GM08714 (cell line): ENCODE data around the gene CYTH4.

Experiments
- H3K4me3 ChIP-seq: fragments of 200-500 bp; sonication (Bioruptor generic); 2 replicates; pipeline ENCODE4 v1.5.1; 2014; ENCODE audit warnings: mild to moderate bottlenecking, low read length, inconsistent platforms
- ZNF274 ChIP-seq: IDR thresholded peaks from 2 replicates; pipeline ENCODE4 v1.6.1; 2012; ENCODE audit warnings: mild to moderate bottlenecking, low read depth, low read length

Gene CYTH4

DNA sequence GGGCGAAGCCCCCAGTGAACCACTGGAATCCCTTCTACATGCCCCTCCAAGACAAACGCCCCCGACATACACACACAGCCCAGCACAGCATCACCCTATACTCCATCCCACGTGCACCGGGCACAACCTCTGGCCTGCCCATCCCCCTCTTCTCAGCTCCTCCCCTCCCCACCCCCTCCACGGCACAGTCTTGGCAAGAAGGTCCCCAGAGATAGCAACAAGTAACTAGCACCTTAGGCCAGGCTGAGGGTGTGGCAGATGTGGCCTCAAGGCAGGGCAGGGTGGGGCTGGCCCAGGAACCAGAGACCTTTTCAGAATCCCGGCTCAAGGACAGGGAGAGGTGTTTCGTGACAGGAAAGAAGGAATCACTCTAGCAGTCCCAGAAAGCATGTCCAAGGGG, 54.3 kb downstream of the CYTH4 start:
- no peak overlapping the region for H3K4me3 ChIP-seq
- no peak for TF ChIP-seq ZNF274

DNA sequence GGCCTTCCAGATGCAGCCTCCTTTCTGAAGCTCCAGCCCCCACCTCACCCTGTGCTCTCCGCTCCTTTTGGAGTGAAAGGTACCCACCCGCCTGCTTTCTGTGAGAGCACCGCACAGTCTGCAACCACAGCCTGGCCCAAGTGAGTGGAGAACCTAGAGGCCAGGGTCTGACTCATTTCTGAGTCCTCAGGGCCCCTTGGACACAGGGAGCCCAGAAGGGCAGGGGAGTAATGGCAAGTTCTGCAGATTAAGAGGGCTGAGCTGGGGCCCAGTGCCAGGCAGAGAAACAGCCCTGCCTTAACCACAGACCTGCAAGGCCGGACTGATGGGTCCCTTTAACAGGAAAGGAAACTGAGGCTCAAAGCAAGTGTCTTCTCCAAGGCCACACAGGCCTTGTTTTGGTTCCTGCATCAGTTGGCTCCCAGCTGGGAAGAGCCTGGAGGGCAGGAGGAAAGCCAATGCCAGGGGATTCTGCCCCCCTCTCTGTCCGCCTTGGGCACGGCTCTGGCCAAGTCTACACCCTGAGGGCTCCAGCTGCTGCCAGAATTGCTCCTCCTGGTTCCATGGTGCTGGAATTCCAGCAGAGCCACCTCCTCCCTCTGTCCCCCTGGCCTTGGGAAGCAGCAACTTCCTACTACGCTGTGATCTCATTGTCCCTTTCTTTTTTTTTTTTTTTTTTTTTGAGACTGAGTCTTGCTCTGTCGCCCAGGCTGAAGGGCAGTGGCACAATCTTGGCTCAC, 55.1 kb downstream of the CYTH4 start:
- H3K4me3 ChIP-seq, result no peak overlapping the region

DNA sequence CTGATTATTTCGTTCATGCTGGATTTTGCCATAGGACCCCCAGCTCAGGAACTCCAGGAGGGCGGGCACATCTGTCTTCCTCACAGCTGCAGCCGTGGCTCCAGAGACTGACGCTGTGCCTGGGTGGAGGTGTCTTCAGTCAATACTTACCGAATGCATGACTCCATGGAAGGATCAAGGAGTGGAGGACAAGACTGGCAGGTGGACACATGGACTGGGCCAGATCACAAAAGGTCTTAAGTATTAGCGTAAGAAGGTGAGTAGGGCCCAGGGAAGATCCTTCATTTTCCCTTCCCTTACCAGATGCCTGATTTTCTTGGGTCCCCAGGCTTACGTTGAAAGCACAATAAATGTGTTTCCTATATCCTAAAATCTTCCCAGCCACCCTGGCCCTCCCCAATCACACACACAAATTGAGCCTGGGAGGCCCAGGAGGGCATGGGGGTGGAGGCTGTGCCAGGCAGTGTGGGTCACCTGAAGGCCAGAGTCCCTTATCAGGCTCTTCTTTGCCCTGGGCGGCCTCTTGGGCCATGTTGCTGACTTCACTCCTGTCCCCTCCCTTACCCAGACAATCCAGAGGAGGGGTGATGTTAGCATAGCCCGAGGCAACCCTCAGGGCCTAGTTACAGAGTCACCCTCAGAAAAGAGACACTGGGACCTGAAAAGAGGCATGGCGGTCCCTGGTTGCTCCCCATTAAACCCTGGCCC, 56.4 kb downstream of the CYTH4 start:
- no peak overlapping the region for H3K4me3 ChIP-seq
- TF ChIP-seq ZNF274, result no peak

More for the DNA sequence above, 55.1 kb downstream of the CYTH4 start:
- TF ChIP-seq ZNF274, result no peak

DNA sequence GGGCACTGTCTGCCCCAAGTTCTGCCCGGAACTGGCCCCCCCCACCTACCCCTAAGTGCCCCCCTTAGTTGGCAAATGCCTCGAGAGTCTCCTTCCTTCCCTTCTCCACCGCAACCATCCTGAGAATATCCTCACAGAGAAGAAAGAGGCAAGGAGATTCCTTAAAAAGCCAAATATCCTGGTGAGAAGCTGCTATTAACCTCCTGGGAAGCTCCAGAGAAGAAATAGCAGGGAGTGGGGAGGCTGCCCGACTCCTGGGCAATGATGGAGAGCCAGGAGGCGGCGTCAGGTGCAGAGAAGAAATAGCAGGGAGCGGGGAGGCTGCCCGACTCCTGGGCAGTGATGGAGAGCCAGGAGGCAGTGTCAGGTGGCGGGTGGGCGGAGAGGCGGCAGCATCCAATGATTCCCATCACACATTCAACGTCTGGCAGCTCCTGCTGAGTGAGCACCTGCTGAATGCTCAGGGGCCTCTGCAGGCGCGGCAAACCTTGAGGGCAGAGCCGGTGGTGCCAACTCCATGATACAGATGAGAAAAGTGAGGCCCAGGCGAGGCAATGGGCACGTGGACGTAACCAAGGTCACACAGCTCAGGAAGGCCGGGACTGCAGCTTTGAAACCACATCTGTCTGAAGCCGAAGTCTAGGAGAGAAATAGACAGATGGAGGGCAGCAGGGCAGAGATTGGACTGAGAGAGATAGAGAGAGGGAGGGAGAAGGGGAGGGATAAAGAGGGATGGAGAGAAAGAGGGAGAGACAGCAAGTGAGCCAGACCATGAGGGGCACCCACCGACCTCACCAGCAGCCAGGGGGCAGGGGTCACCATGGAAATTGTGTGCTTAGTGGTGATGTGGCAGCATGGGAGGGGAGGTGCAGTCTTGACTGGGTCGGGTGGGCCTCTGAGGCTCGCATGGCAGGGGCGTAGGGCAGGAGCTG, 58.3 kb downstream of the CYTH4 start:
- no peak overlapping the region for H3K4me3 ChIP-seq
- TF ChIP-seq ZNF274, result no peak

DNA sequence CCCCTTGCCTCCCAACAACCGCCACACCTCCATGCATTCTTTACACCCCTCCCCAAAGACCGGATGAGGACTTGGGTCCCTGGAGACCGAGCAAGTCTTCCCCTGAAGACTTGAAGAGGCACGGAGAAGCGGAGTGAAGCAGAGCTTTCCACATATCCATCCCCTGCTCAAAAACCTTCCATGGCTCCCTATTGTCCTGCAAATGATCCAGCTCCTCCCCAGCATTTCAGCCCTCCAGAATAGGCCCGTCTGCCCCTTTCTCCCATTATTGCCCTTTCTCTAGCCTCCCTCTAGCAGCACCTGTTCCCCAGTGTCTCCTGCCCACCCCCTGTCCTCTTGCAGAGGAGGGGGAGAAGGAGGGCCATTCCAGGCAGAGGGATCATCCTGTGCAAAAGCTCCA, 59.8 kb downstream of the CYTH4 start:
- H3K4me3 ChIP-seq, result no peak overlapping the region
- TF ChIP-seq ZNF274, result no peak

DNA sequence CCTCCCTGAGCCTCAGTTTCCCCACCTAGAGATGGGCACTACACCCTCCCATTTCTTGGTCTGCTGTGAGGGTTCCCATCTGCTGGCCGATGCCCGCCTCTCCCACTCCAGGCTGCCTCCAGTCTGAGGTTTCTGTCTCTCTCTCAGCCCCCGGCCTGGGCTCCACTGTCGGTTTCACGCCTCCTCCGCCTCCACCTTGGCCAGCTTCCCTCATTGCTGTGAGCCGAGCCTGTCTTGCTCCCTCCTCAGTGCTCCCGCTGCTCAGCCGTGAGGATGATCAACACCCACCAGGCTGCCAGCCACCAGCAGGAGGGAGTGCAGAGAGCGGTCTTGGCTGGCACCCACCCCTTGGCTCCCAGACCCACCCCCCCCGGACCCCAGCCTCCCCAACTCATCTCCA, 61.0 kb downstream of the CYTH4 start:
- no peak for TF ChIP-seq ZNF274
- H3K4me3 ChIP-seq, result no peak overlapping the region

DNA sequence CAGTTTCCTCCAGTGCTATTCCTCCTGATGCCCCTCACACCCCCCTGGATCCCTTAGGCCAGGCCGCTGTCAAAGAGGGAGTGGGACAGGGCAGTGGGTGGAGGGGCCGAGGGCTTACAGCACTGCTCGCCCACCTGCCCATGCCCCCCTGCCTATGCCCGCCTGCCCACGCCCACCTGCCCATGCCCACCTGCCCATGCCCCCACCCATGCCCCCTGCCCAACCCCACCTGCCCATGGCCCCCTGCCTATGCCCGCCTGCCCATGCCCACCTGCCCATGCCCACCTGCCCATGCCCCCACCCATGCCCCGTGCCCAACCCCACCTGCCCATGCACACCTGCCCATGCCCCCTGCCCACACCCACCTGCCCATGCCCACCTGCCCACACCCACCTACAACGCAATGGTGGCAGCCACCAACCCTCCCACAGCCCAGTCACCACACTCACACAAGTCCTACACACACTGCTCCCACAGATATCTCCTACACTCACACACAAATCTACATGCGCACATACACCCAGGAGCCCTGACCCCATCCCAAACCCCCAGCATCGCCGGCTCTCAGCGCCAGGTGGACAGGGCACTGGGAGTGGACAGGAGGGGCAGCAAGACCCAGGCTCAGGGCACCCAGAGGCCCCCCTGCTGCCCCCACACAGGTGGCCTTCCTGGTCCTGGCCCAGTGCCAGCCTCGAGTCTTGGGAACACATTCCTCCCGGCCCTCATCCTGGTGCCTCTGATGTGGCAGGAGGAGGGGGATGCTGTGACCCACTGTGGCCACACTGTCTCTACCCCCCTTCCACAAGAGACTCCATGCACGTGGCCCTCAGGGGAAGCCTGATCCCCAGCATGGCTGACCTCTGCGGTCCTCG, 61.8 kb downstream of the CYTH4 start:
- H3K4me3 ChIP-seq, result no peak overlapping the region
- no peak for TF ChIP-seq ZNF274

DNA sequence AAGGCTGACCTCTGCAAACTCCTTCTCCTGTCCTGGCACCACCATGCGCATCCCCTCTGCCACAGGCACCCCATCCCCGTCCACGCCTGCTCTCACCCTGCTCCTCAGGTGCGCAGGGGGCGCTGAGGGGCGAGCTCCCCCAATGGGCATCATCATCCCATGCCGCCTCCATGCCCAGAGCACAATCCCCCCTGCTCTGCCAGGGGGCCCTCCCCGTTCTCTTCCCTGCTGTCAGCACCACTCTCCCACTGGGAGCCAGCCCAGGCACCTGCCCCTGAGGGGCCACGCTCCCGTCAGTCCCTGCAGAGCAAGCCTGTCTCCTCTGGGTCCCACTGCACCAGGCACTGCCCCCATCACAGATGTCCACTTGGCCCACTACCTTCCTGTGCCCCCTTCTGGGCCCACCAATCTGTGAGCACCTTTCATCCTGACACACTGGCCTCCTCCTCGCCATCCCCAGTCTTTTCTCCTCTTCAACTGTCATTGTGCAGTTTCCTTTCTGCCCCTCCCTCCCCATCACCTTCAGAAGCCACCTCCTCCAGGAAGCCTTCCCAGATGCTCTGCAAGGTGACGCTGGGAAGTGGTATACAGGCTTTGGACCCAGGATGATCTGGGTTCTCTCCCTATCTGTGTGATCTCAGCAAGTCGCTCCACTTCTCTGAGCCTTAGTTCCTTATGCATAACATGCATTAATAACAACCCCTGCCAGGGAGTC, 62.6 kb downstream of the CYTH4 start:
- H3K4me3 ChIP-seq, result no peak overlapping the region
- no peak for TF ChIP-seq ZNF274

DNA sequence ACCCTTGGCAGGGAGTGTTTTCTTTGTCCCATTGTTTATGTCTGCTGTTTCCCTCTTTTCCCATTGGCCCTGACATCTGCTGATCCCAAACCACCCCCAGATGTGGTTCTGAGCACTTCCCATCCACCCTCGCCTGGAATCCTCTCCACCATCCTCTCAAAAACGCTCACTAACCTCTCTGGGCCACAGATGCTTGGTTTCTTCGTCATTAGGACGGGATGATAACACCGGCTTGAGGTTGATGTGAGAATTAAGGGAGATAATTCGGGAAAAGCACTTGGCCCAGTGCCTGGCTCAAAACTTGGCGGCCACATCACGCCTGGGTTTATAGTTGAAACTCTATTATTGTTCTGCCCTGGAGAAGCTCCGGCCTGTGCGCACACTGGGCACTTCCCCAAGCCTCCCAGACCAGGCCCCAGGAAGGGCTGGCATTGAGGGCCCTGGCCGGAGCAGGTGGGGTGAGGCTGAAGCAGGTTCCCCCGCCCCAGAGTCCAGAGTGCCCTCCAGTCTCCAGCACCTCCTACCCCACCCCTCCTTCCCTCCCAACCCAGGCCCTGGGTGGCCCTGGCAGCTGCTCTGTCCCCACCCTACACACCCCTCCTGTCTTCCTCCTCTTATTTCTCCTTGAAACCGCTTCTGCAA, 63.7 kb downstream of the CYTH4 start:
- no peak overlapping the region for H3K4me3 ChIP-seq
- no peak for TF ChIP-seq ZNF274

DNA sequence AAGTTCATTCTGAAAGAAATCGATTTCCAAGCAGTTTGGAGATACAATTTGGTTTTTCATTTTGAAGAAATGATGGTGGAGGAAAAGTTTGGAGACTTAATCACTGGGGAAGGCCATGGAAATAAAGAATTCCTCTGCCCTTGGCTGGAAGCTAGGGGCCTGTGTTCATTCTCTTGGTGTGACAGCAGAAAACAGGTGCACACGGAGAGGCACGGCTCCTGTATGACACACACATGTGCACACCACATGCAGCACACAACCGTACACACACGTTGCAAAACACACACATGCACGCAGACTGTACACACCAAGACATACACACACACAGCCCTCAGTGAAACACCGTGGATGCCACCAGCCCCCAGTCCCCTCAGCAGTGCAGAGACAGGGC, 64.2 kb downstream of the CYTH4 start:
- no peak for TF ChIP-seq ZNF274
- H3K4me3 ChIP-seq, result no peak overlapping the region

DNA sequence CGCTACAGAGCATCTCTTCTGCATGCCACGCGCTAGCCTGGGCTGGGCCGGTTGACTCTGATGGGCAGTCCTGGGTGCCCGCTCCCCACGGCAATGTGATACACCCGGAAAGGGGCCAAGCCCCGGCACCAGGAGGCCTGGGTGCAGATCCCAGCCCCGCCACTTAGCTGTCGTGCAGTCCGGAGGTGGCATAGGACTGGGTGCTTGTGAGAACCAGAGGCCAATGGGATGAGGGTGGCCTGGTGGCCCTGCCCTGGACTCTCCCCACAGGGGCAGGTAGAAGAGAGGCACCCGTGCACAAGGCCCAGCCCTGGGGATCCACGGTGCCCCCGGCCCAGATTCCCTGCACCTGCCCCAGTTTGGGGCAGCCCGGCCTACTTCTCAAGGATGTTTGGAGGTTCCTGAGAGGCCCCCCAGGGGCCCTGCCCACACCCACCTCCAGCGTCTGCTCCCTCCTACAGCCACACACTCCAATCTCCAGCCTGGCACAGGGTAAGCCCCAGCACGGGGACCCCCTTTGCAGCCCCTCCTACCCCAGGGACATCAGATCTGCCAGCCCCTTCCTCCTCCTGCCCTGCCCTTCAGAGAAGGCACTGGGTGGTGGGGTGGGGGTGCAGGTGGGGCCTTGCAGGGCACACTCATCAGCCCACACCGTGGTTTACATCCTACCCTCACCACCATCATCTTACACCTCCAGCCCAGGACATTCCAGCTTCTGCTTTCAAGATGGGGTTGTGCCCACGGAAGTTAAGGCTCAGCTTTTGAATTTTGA, 66.9 kb downstream of the CYTH4 start:
- no peak overlapping the region for H3K4me3 ChIP-seq
- no peak for TF ChIP-seq ZNF274

DNA sequence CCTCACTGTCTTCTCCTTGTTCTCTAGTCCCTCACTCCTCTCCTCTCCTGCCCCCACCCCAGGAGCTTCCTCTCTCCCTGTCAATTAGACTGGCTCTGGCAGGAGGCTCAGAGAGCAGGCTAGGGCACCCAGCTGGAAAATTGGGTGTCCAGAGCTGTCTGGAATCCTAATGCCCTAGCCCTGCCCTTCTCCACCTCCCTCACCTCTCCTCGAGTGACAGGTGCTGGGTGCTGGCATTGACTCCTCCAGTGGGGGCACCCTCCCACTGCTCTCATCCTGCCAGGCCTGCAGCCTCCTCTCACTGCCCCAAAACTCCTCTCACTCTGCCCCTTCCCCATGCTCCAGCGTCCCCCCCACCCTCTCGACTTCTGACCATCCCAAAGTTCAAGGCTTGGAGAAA, 68.9 kb downstream of the CYTH4 start:
- H3K4me3 ChIP-seq, result no peak overlapping the region
- no peak for TF ChIP-seq ZNF274
